ENCODE measurements around the gene SETD2.

The SETD2 gene

GRCh38 chr3:47098910-47099309 is 65.0 kb downstream of the SETD2 start:
- Histone ChIP-seq H3K9me3 (ENCODE audit: insufficient read depth, low read length) (no peaks in the 10 kb centered on the region), H3K27me3 (ENCODE audit: insufficient read depth, insufficient read length) (no peaks in the 10 kb centered on the region), H3K36me3 (ENCODE audit: insufficient read depth, insufficient read length, low read length) (peaks cover 75% of the 10 kb centered on the region), H3K4me3 (ENCODE audit: insufficient read length, low read depth) (no peak overlapping the region), H3K9ac (ENCODE audit: insufficient read length, low read depth) (no peak overlapping the region), H3K4me1 (ENCODE audit: insufficient read depth, insufficient read length) (no peaks in the 10 kb centered on the region)
- no peak for DNase-seq (ENCODE audit: low read depth, low spot score)
- TF ChIP-seq ZNF274 (IDR thresholded peaks at IDR 0.05; ENCODE audit: low read depth, low read length) (no peak), SUZ12 (IDR thresholded peaks at IDR 0.05; ENCODE audit: extremely low read depth, insufficient read depth, insufficient read length) (no peak), YY1 (IDR thresholded peaks at IDR 0.05; ENCODE audit: insufficient read depth, insufficient read length) (no peak)

- no peak for DNase-seq (ENCODE audit: low read depth, low spot score)
- Histone ChIP-seq H3K4me3 (ENCODE audit: insufficient read length, low read depth) (no peak overlapping the region), H3K9me3 (ENCODE audit: insufficient read depth, low read length) (no peaks in the 10 kb centered on the region), H3K4me1 (ENCODE audit: insufficient read depth, insufficient read length) (no peaks in the 10 kb centered on the region), H3K27me3 (ENCODE audit: insufficient read depth, insufficient read length) (no peaks in the 10 kb centered on the region), H3K9ac (ENCODE audit: insufficient read length, low read depth) (no peak overlapping the region), H3K36me3 (ENCODE audit: insufficient read depth, insufficient read length, low read length) (peaks cover 71% of the 10 kb centered on the region)
- no peak for TF ChIP-seq YY1 (IDR thresholded peaks at IDR 0.05; ENCODE audit: insufficient read depth, insufficient read length)
- no peak for TF ChIP-seq SUZ12 (IDR thresholded peaks at IDR 0.05; ENCODE audit: extremely low read depth, insufficient read depth, insufficient read length)
- TF ChIP-seq ZNF274 (IDR thresholded peaks at IDR 0.05; ENCODE audit: low read depth, low read length), result no peak
These were observed 66.0 kb downstream of the SETD2 start for GRCh38 chr3:47097864-47098263.

GRCh38 chr3:47096959-47097358 is 67.0 kb downstream of the SETD2 start:
- DNase-seq (ENCODE audit: low read depth, low spot score), result no peak
- Histone ChIP-seq H3K4me1 (ENCODE audit: insufficient read depth, insufficient read length) (no peaks in the 10 kb centered on the region), H3K27me3 (ENCODE audit: insufficient read depth, insufficient read length) (no peaks in the 10 kb centered on the region), H3K36me3 (ENCODE audit: insufficient read depth, insufficient read length, low read length) (peaks cover 72% of the 10 kb centered on the region), H3K9me3 (ENCODE audit: insufficient read depth, low read length) (no peaks in the 10 kb centered on the region), H3K9ac (ENCODE audit: insufficient read length, low read depth) (no peak overlapping the region), H3K4me3 (ENCODE audit: insufficient read length, low read depth) (no peak overlapping the region)
- TF ChIP-seq ZNF274 (IDR thresholded peaks at IDR 0.05; ENCODE audit: low read depth, low read length), result no peak
- no peak for TF ChIP-seq SUZ12 (IDR thresholded peaks at IDR 0.05; ENCODE audit: extremely low read depth, insufficient read depth, insufficient read length)
- TF ChIP-seq YY1 (IDR thresholded peaks at IDR 0.05; ENCODE audit: insufficient read depth, insufficient read length), result no peak

- TF ChIP-seq ZNF274 (IDR thresholded peaks at IDR 0.05; ENCODE audit: low read depth, low read length), result no peak
- no peak for TF ChIP-seq SUZ12 (IDR thresholded peaks at IDR 0.05; ENCODE audit: extremely low read depth, insufficient read depth, insufficient read length)
- TF ChIP-seq YY1 (IDR thresholded peaks at IDR 0.05; ENCODE audit: insufficient read depth, insufficient read length), result no peak
- peaks cover 70% of the 10 kb centered on the region for H3K36me3 ChIP-seq (ENCODE audit: insufficient read depth, insufficient read length, low read length)
These were observed 71.8 kb downstream of the SETD2 start for GRCh38 chr3:47092090-47092489.

GRCh38 chr3:47089630-47090029 is 74.3 kb downstream of the SETD2 start:
- H3K9me3 ChIP-seq (ENCODE audit: insufficient read depth, low read length), result no peaks in the 10 kb centered on the region
- H3K36me3 ChIP-seq (ENCODE audit: insufficient read depth, insufficient read length, low read length), result peaks cover 77% of the 10 kb centered on the region
- TF ChIP-seq ZNF274 (IDR thresholded peaks at IDR 0.05; ENCODE audit: low read depth, low read length) (no peak), YY1 (IDR thresholded peaks at IDR 0.05; ENCODE audit: insufficient read depth, insufficient read length) (no peak), SUZ12 (IDR thresholded peaks at IDR 0.05; ENCODE audit: extremely low read depth, insufficient read depth, insufficient read length) (no peak)
- no peak overlapping the region for H3K9ac ChIP-seq (ENCODE audit: insufficient read length, low read depth)
- H3K4me1 ChIP-seq (ENCODE audit: insufficient read depth, insufficient read length), result no peaks in the 10 kb centered on the region
- no peak for DNase-seq (ENCODE audit: low read depth, low spot score)
- H3K4me3 ChIP-seq (ENCODE audit: insufficient read length, low read depth), result no peak overlapping the region
- no peaks in the 10 kb centered on the region for H3K27me3 ChIP-seq (ENCODE audit: insufficient read depth, insufficient read length)

More at GRCh38 chr3:47092090-47092489, 71.8 kb downstream of the SETD2 start:
- H3K27me3 ChIP-seq (ENCODE audit: insufficient read depth, insufficient read length), result no peaks in the 10 kb centered on the region
- no peak overlapping the region for H3K4me3 ChIP-seq (ENCODE audit: insufficient read length, low read depth)
- no peak overlapping the region for H3K9ac ChIP-seq (ENCODE audit: insufficient read length, low read depth)
- H3K4me1 ChIP-seq (ENCODE audit: insufficient read depth, insufficient read length), result no peaks in the 10 kb centered on the region
- no peaks in the 10 kb centered on the region for H3K9me3 ChIP-seq (ENCODE audit: insufficient read depth, low read length)
- no peak for DNase-seq (ENCODE audit: low read depth, low spot score)

- H3K4me3 ChIP-seq (ENCODE audit: insufficient read length, low read depth), result no peak overlapping the region
- no peak for DNase-seq (ENCODE audit: low read depth, low spot score)
- H3K9ac ChIP-seq (ENCODE audit: insufficient read length, low read depth), result no peak overlapping the region
- H3K36me3 ChIP-seq (ENCODE audit: insufficient read depth, insufficient read length, low read length), result peaks cover 83% of the 10 kb centered on the region
- no peaks in the 10 kb centered on the region for H3K9me3 ChIP-seq (ENCODE audit: insufficient read depth, low read length)
- no peaks in the 10 kb centered on the region for H3K4me1 ChIP-seq (ENCODE audit: insufficient read depth, insufficient read length)
- no peaks in the 10 kb centered on the region for H3K27me3 ChIP-seq (ENCODE audit: insufficient read depth, insufficient read length)
- TF ChIP-seq ZNF274 (IDR thresholded peaks at IDR 0.05; ENCODE audit: low read depth, low read length) (no peak), YY1 (IDR thresholded peaks at IDR 0.05; ENCODE audit: insufficient read depth, insufficient read length) (no peak), SUZ12 (IDR thresholded peaks at IDR 0.05; ENCODE audit: extremely low read depth, insufficient read depth, insufficient read length) (no peak)
These were observed 77.8 kb downstream of the SETD2 start for GRCh38 chr3:47086071-47086470.

GRCh38 chr3:47083786-47084185 is 80.1 kb downstream of the SETD2 start:
- DNase-seq (ENCODE audit: low read depth, low spot score), result no peak
- H3K9me3 ChIP-seq (ENCODE audit: insufficient read depth, low read length), result no peaks in the 10 kb centered on the region
- no peak overlapping the region for H3K4me3 ChIP-seq (ENCODE audit: insufficient read length, low read depth)
- TF ChIP-seq SUZ12 (IDR thresholded peaks at IDR 0.05; ENCODE audit: extremely low read depth, insufficient read depth, insufficient read length) (no peak), YY1 (IDR thresholded peaks at IDR 0.05; ENCODE audit: insufficient read depth, insufficient read length) (no peak), ZNF274 (IDR thresholded peaks at IDR 0.05; ENCODE audit: low read depth, low read length) (no peak)
- H3K27me3 ChIP-seq (ENCODE audit: insufficient read depth, insufficient read length), result no peaks in the 10 kb centered on the region
- H3K9ac ChIP-seq (ENCODE audit: insufficient read length, low read depth), result no peak overlapping the region
- H3K36me3 ChIP-seq (ENCODE audit: insufficient read depth, insufficient read length, low read length), result peaks cover 92% of the 10 kb centered on the region
- no peaks in the 10 kb centered on the region for H3K4me1 ChIP-seq (ENCODE audit: insufficient read depth, insufficient read length)

Measured in NT2/D1 (cell line).